Measurements from ENCODE around the gene ZDHHC7.
"Not testable (repeated sequence)": the region's sequence is repeated elsewhere in the genome, so short reads cannot be mapped to it uniquely, and the experiment has no call there.

The ZDHHC7 gene

GRCh38 chr16:84947022-84947421, 64.3 kb downstream of the ZDHHC7 start:
- DNase-seq (ENCODE audit: low read depth in 1 of 2, low spot score in 1 of 2) = no peak

- no peak for DNase-seq (ENCODE audit: low read depth in 1 of 2, low spot score in 1 of 2)
Measured at GRCh38 chr16:84943620-84944019, 67.7 kb downstream of the ZDHHC7 start.

- DNase-seq (ENCODE audit: low read depth in 1 of 2, low spot score in 1 of 2) = no peak
Measured at GRCh38 chr16:84942786-84943185, 68.5 kb downstream of the ZDHHC7 start.

GRCh38 chr16:84941921-84942320, 69.4 kb downstream of the ZDHHC7 start:
- DNase-seq (ENCODE audit: low read depth in 1 of 2, low spot score in 1 of 2) = no peak

- DNase-seq (ENCODE audit: low read depth in 1 of 2, low spot score in 1 of 2) = no peak
Measured at GRCh38 chr16:84940670-84941551, 70.4 kb downstream of the ZDHHC7 start.

GRCh38 chr16:84938616-84939015, 72.7 kb downstream of the ZDHHC7 start:
- not testable (repeated sequence) for DNase-seq (ENCODE audit: low read depth in 1 of 2, low spot score in 1 of 2)

- no peak for DNase-seq (ENCODE audit: low read depth in 1 of 2, low spot score in 1 of 2)
Measured at GRCh38 chr16:84937196-84938005, 73.9 kb downstream of the ZDHHC7 start.

- no peak for DNase-seq (ENCODE audit: low read depth in 1 of 2, low spot score in 1 of 2)
Measured at GRCh38 chr16:84933774-84934631, 77.3 kb downstream of the ZDHHC7 start.

- no peak for DNase-seq (ENCODE audit: low read depth in 1 of 2, low spot score in 1 of 2)
Measured at GRCh38 chr16:84932681-84933080, 78.7 kb downstream of the ZDHHC7 start.

GRCh38 chr16:84931506-84931905, 79.8 kb downstream of the ZDHHC7 start:
- no peak for DNase-seq (ENCODE audit: low read depth in 1 of 2, low spot score in 1 of 2)

- no peak for DNase-seq (ENCODE audit: low read depth in 1 of 2, low spot score in 1 of 2)
Measured at GRCh38 chr16:84931107-84931494, 80.2 kb downstream of the ZDHHC7 start.

- DNase-seq (ENCODE audit: low read depth in 1 of 2, low spot score in 1 of 2) = no peak
Measured at GRCh38 chr16:84930298-84931106, 80.8 kb downstream of the ZDHHC7 start.

- no peak for DNase-seq (ENCODE audit: low read depth in 1 of 2, low spot score in 1 of 2)
Measured at GRCh38 chr16:84929421-84930297, 81.7 kb downstream of the ZDHHC7 start.

- DNase-seq (ENCODE audit: low read depth in 1 of 2, low spot score in 1 of 2) = no peak
Measured at GRCh38 chr16:84928679-84929420, 82.5 kb downstream of the ZDHHC7 start.

GRCh38 chr16:84927621-84928591, 83.4 kb downstream of the ZDHHC7 start:
- no peak for DNase-seq (ENCODE audit: low read depth in 1 of 2, low spot score in 1 of 2)

- no peak for DNase-seq (ENCODE audit: low read depth in 1 of 2, low spot score in 1 of 2)
Measured at GRCh38 chr16:84926462-84926861, 84.9 kb downstream of the ZDHHC7 start.

- no peak for DNase-seq (ENCODE audit: low read depth in 1 of 2, low spot score in 1 of 2)
Measured at GRCh38 chr16:84925773-84926372, 85.5 kb downstream of the ZDHHC7 start.

All from activated T-helper 1 cell treated with anti-CD3 and anti-CD28 coated beads, Interleukin-2, amount 50 U/mL, for 16 hours (primary cell).